Measurements from ENCODE around the gene TPM3. TPM values are rescaled to one million over a fixed set of nuclear protein-coding genes. Genes with fewer than 3 reads are reported as not detected.

Gene TPM3
- total and polyA plus RNA-seq, 9 of the 15 experiments (the other 6 are each of a cell fraction or from before 2014, with no cell fraction given), result 202 to 604 (median 421) TPM

GRCh38 chr1:154221278-154222001 lies 29.5 kb upstream of the TPM3 start (continued):
- TF ChIP-seq ZC3H4 (CRISPR knock-in tag; IDR thresholded peaks at IDR 0.05; ENCODE audit: borderline replicate concordance), result no peak
- TF ChIP-seq, protein P1, sequence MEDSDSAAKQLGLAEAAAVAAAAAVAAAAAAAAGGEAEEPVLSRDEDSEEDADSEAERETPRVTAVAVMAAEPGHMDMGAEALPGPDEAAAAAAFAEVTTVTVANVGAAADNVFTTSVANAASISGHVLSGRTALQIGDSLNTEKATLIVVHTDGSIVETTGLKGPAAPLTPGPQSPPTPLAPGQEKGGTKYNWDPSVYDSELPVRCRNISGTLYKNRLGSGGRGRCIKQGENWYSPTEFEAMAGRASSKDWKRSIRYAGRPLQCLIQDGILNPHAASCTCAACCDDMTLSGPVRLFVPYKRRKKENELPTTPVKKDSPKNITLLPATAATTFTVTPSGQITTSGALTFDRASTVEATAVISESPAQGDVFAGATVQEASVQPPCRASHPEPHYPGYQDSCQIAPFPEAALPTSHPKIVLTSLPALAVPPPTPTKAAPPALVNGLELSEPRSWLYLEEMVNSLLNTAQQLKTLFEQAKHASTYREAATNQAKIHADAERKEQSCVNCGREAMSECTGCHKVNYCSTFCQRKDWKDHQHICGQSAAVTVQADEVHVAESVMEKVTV (CRISPR knock-in tag; IDR thresholded peaks at IDR 0.05), result no peak
- TF ChIP-seq ZKSCAN8 (CRISPR knock-in tag; IDR thresholded peaks at IDR 0.05), result 0 out of 2 replicates have a peak, but pooled peaks have one; percentile 42
- peak; percentile 60 for TF ChIP-seq RBM22 (IDR thresholded peaks at IDR 0.05; ENCODE audit: low read depth, low read length, poor library complexity, severe bottlenecking)
- TF ChIP-seq PTTG1 (tag; IDR thresholded peaks at IDR 0.05; ENCODE audit: low read depth), result no peak
- TF ChIP-seq ZNF146 (CRISPR knock-in tag; IDR thresholded peaks at IDR 0.05; ENCODE audit: unreplicated experiment), result no peak
- TF ChIP-seq ZNF592 (IDR thresholded peaks at IDR 0.05), result 0 out of 2 replicates have a peak, but pooled peaks have one; percentile 15
- peak; percentile 79 for TF ChIP-seq FIP1L1 (IDR thresholded peaks at IDR 0.05; ENCODE audit: low read depth, low read length, poor library complexity, severe bottlenecking)
- no peak for TF ChIP-seq RUNX1 (IDR thresholded peaks at IDR 0.05; ENCODE audit: low read depth)
- TF ChIP-seq, protein P2, sequence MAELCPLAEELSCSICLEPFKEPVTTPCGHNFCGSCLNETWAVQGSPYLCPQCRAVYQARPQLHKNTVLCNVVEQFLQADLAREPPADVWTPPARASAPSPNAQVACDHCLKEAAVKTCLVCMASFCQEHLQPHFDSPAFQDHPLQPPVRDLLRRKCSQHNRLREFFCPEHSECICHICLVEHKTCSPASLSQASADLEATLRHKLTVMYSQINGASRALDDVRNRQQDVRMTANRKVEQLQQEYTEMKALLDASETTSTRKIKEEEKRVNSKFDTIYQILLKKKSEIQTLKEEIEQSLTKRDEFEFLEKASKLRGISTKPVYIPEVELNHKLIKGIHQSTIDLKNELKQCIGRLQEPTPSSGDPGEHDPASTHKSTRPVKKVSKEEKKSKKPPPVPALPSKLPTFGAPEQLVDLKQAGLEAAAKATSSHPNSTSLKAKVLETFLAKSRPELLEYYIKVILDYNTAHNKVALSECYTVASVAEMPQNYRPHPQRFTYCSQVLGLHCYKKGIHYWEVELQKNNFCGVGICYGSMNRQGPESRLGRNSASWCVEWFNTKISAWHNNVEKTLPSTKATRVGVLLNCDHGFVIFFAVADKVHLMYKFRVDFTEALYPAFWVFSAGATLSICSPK (IDR thresholded peaks at IDR 0.05; ENCODE audit: borderline replicate concordance), result no peak
- TF ChIP-seq, protein P3, sequence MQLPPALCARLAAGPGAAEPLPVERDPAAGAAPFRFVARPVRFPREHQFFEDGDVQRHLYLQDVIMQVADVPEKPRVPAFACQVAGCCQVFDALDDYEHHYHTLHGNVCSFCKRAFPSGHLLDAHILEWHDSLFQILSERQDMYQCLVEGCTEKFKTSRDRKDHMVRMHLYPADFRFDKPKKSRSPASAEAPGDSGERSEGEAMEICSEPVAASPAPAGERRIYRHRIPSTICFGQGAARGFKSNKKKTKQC (CRISPR knock-in tag; IDR thresholded peaks at IDR 0.05), result no peak; the same call in 1 of the 2 replicates
- no peak for TF ChIP-seq MCM7 (IDR thresholded peaks at IDR 0.05)
- no peak for TF ChIP-seq ZNF23 (CRISPR knock-in tag; IDR thresholded peaks at IDR 0.05)
- no peak for TF ChIP-seq KAT8 (IDR thresholded peaks at IDR 0.05; ENCODE audit: low read depth)
- peak; percentile 51 for TF ChIP-seq TFAP4 (CRISPR knock-in tag; IDR thresholded peaks at IDR 0.05; ENCODE audit: borderline replicate concordance)
- TF ChIP-seq FOXA3 (CRISPR knock-in tag; conservative IDR thresholded peaks at IDR 0.05 in 1 of 2, IDR thresholded peaks at IDR 0.05 in 1 of 2), result peak in 1 of 2 experiments; percentile 24; a peak in 1 of 4 replicates

Data from K562 (cell line).